H1 (cell line): ENCODE measurements around the gene PDF. TPM values are rescaled to one million over a fixed set of nuclear protein-coding genes. Genes with fewer than 3 reads are reported as not detected.
A peak's percentile ranks its signal among the peaks of the same experiment; 100 is the strongest.

ENCODE experiments used
- CTCF ChIA-PET: fragments of 300-600 bp; sonication (Branson Sonifier 250); formaldehyde crosslinking; loops from one replicate; lab custom pipeline; 2021; ENCODE audit not compliant: partially characterized antibody; lab: Charles Lee
- POLR2A ChIA-PET: fragments of 300-600 bp; sonication (Branson Sonifier 250); formaldehyde crosslinking; loops from one replicate; lab custom pipeline; 2021; ENCODE audit warnings: inconsistent platforms; ENCODE audit not compliant: partially characterized antibody; lab: Charles Lee
- DNase-seq, 2 experiments: peaks; one replicate each; pipeline versions ENCODE4 v3.0.0 to v3.0.0-alpha.2; 2010 to 2022; ENCODE audit warnings: low spot score in 2 of 2, low read depth in 1 of 2, mixed read lengths in 1 of 2
- FAIRE-seq: peaks from 2 replicates; lab custom pipeline; 2011; peaks lifted over from hg19 to GRCh38; lab: Jason Lieb, UNC
- H2AFZ ChIP-seq: 2 replicates; pipeline ENCODE4 v1.8.1; 2012; ENCODE audit warnings: low read length, inconsistent platforms
- H2AK5ac ChIP-seq: 2 replicates; pipeline ENCODE4 v1.6.1; 2013; ENCODE audit warnings: low read depth, low read length
- H2BK120ac ChIP-seq: replicated peaks from 2 replicates; pipeline ENCODE3; 2013; ENCODE audit warnings: low read depth, low read length, inconsistent platforms
- H2BK12ac ChIP-seq: 2 replicates; pipeline ENCODE4 v1.6.1; 2013; ENCODE audit warnings: low read depth, low read length
- H2BK15ac ChIP-seq: 2 replicates; pipeline ENCODE4 v1.6.1; 2013; ENCODE audit warnings: low read length
- H2BK20ac ChIP-seq: 2 replicates; pipeline ENCODE4 v1.6.1; 2013; ENCODE audit warnings: low read length
- H2BK5ac ChIP-seq: 2 replicates; pipeline ENCODE4 v1.6.1; 2013; ENCODE audit warnings: low read depth, low read length
- H3K14ac ChIP-seq: 2 replicates; pipeline ENCODE4 v1.6.1; 2013; ENCODE audit warnings: inconsistent platforms; ENCODE audit not compliant: insufficient read length
- H3K18ac ChIP-seq: 2 replicates; pipeline ENCODE4 v1.6.1; 2013; ENCODE audit warnings: low read length; ENCODE audit errors: extremely low read depth
- H3K23ac ChIP-seq: 2 replicates; pipeline ENCODE4 v1.6.1; 2013; ENCODE audit warnings: inconsistent platforms; ENCODE audit not compliant: insufficient read length
- H3K23me2 ChIP-seq: 2 replicates; pipeline ENCODE4 v1.6.1; 2013; ENCODE audit warnings: low read depth, low read length
- H3K27ac ChIP-seq: 2 replicates; pipeline ENCODE4 v1.6.1; 2011; ENCODE audit warnings: low read depth, low read length, inconsistent platforms
- H3K27me3 ChIP-seq, 4 experiments: replicated peaks in 1 of 4; 1 replicate in 1 of 4; 2 replicates in 3 of 4; pipeline versions ENCODE4 v1.6.1 to v1.8.1; 2011 to 2013; ENCODE audit warnings: low read length in 3 of 4, mild to moderate bottlenecking in 3 of 4, inconsistent platforms in 2 of 4, mixed read lengths in 2 of 4, moderate library complexity in 1 of 4; ENCODE audit not compliant: control insufficient read depth in 3 of 4, insufficient read depth in 3 of 4; ENCODE audit errors: extremely low read depth in 1 of 4
- H3K36me3 ChIP-seq, 4 experiments: 2 replicates each; pipeline versions ENCODE4 v1.6.1 to v1.8.1; 2011 to 2013; ENCODE audit warnings: mild to moderate bottlenecking in 4 of 4, low read length in 3 of 4, moderate library complexity in 2 of 4, control low read depth in 1 of 4, inconsistent platforms in 1 of 4; ENCODE audit not compliant: insufficient read depth in 4 of 4, control insufficient read depth in 2 of 4
- H3K4ac ChIP-seq: replicated peaks from 2 replicates; pipeline ENCODE3; 2013; ENCODE audit warnings: low read length, low read depth, mixed read lengths, inconsistent platforms; ENCODE audit not compliant: insufficient read length
- H3K4me1 ChIP-seq, 4 experiments: replicated peaks in 1 of 4; 1 replicate in 1 of 4; 2 replicates in 3 of 4; pipeline versions ENCODE4 v1.6.1 to v1.8.1; 2011 to 2013; ENCODE audit warnings: low read length in 3 of 4, inconsistent platforms in 2 of 4, mixed read lengths in 1 of 4; ENCODE audit not compliant: insufficient read depth in 4 of 4, control insufficient read depth in 3 of 4
- H3K4me2 ChIP-seq, 2 experiments: 2 replicates each; pipeline versions ENCODE4 v1.6.1 to v1.8.1; 2011 to 2013; ENCODE audit warnings: low read depth in 2 of 2, low read length in 2 of 2, control low read depth in 1 of 2, inconsistent platforms in 1 of 2, mild to moderate bottlenecking in 1 of 2; ENCODE audit not compliant: insufficient read depth in 1 of 2
- H3K4me3 ChIP-seq, 4 experiments: fragments of 200-600, 300-600 bp in 1 of 4; sonication (generic), shearing (Covaris generic), sonication (Bioruptor Twin) in 1 of 4; 2 replicates each; pipeline versions ENCODE4 v1.5.1 to v1.8.1; 2011 to 2016; ENCODE audit warnings: low read length in 4 of 4, low read depth in 3 of 4, control low read depth in 2 of 4, inconsistent platforms in 2 of 4, mild to moderate bottlenecking in 2 of 4, mixed read lengths in 1 of 4, moderate library complexity in 1 of 4; ENCODE audit not compliant: insufficient read depth in 2 of 4; ENCODE audit errors: extremely low read depth in 1 of 4
- H3K56ac ChIP-seq: replicated peaks from 2 replicates; pipeline ENCODE3; 2013; ENCODE audit warnings: low read depth, mild to moderate bottlenecking, mixed read lengths, low read length, inconsistent platforms; ENCODE audit not compliant: insufficient read length
- H3K79me1 ChIP-seq: 2 replicates; pipeline ENCODE4 v1.6.1; 2013; ENCODE audit warnings: low read depth, low read length, control low read depth
- H3K79me2 ChIP-seq, 2 experiments: 2 replicates each; pipeline versions ENCODE4 v1.6.1 to v1.8.1; 2012 to 2013; ENCODE audit warnings: low read length in 2 of 2, mild to moderate bottlenecking in 2 of 2, inconsistent platforms in 1 of 2; ENCODE audit not compliant: insufficient read depth in 2 of 2, control insufficient read depth in 1 of 2
- H3K9ac ChIP-seq, 4 experiments: replicated peaks in 1 of 4; 1 replicate in 1 of 4; 2 replicates in 3 of 4; pipeline versions ENCODE4 v1.6.1 to v1.8.1; 2011 to 2013; ENCODE audit warnings: low read depth in 3 of 4, low read length in 3 of 4, control low read depth in 2 of 4, mild to moderate bottlenecking in 2 of 4, moderate library complexity in 2 of 4, inconsistent platforms in 1 of 4; ENCODE audit errors: extremely low read depth in 1 of 4
- H3K9me3 ChIP-seq, 2 experiments: 2 replicates each; pipeline versions ENCODE4 v1.6.1 to v1.8.1; 2012 to 2013; ENCODE audit warnings: mild to moderate bottlenecking in 2 of 2, moderate library complexity in 2 of 2, control low read depth in 1 of 2, inconsistent platforms in 1 of 2, low read depth in 1 of 2, low read length in 1 of 2, mixed read lengths in 1 of 2; ENCODE audit not compliant: insufficient read depth in 2 of 2
- H4K20me1 ChIP-seq, 2 experiments: replicated peaks in 1 of 2; 2 replicates each; pipeline versions ENCODE3 to v1.8.1; 2011 to 2013; ENCODE audit warnings: inconsistent platforms in 2 of 2, low read length in 2 of 2, mild to moderate bottlenecking in 1 of 2; ENCODE audit not compliant: insufficient read depth in 2 of 2, control insufficient read depth in 1 of 2
- H4K5ac ChIP-seq: 2 replicates; pipeline ENCODE4 v1.6.1; 2013; ENCODE audit warnings: low read length, low read depth, mixed read lengths, inconsistent platforms; ENCODE audit not compliant: insufficient read length
- H4K8ac ChIP-seq: 2 replicates; pipeline ENCODE4 v1.8.0; 2013; ENCODE audit warnings: mild to moderate bottlenecking, moderate library complexity, low read length, inconsistent platforms; ENCODE audit not compliant: insufficient read depth; ENCODE audit errors: extremely low read depth
- H4K91ac ChIP-seq: replicated peaks from 2 replicates; pipeline ENCODE3; 2013; ENCODE audit warnings: low read length, mixed read lengths, inconsistent platforms; ENCODE audit not compliant: insufficient read length
- EZH2 ChIP-seq: fragments of 200-600 bp; sonication (generic); IDR thresholded peaks from 2 replicates; pipeline ENCODE4 v1.7.1; 2012; ENCODE audit warnings: low read depth, mild to moderate bottlenecking, moderate library complexity, low read length, inconsistent platforms; ENCODE audit not compliant: severe bottlenecking
- JUND ChIP-seq: IDR thresholded peaks from 2 replicates; pipeline ENCODE4 v1.6.1; 2011; ENCODE audit warnings: mild to moderate bottlenecking, improper control_type of control experiment, low read length
- NANOG ChIP-seq: IDR thresholded peaks from 2 replicates; pipeline ENCODE4 v1.6.1; 2011; ENCODE audit warnings: low read length, low read depth, mild to moderate bottlenecking, inconsistent platforms; ENCODE audit not compliant: insufficient read depth, poor library complexity, severe bottlenecking
- NRF1 ChIP-seq: IDR thresholded peaks from 2 replicates; pipeline ENCODE4 v1.6.1; 2011; ENCODE audit warnings: mild to moderate bottlenecking, low read depth, low read length, improper control_type of control experiment
- POLR2A ChIP-seq, 2 experiments: IDR thresholded peaks; 1 replicate in 1 of 2; 2 replicates in 1 of 2; pipeline ENCODE4 v1.6.1; 2011; ENCODE audit warnings: low read depth in 2 of 2, low read length in 2 of 2, mild to moderate bottlenecking in 2 of 2; ENCODE audit errors: control extremely low read depth in 1 of 2
- RAD21 ChIP-seq, 2 experiments: IDR thresholded peaks in 1 of 2; conservative IDR thresholded peaks in 1 of 2; 2 replicates each; pipeline ENCODE4 v1.6.1; 2011; ENCODE audit warnings: low read depth in 2 of 2, low read length in 2 of 2, improper control_type of control experiment in 1 of 2, inconsistent platforms in 1 of 2, mild to moderate bottlenecking in 1 of 2, moderate library complexity in 1 of 2
- SIRT6 ChIP-seq: IDR thresholded peaks from one replicate; pipeline ENCODE4 v1.7.1; 2012; ENCODE audit warnings: low read length, inconsistent platforms
- TEAD4 ChIP-seq: IDR thresholded peaks from 2 replicates; pipeline ENCODE4 v1.6.1; 2012; ENCODE audit warnings: low read depth, low read length, inconsistent platforms, mixed read lengths
- YY1 ChIP-seq: IDR thresholded peaks from 2 replicates; pipeline ENCODE4 v1.6.1; 2011; ENCODE audit warnings: low read depth, mild to moderate bottlenecking, low read length
- WGBS, 2 experiments: shearing (Covaris generic) in 1 of 2; methylation state at CpG; one replicate each; pipeline versions ENCODE4 v1.1.6 to v1.1.7; 2013 to 2015; ENCODE audit warnings: low lambda C conversion rate in 2 of 2, mixed read lengths in 2 of 2, inconsistent platforms in 1 of 2, low coverage in 1 of 2, missing lambda C conversion rate in 1 of 2; ENCODE audit not compliant: insufficient replicate concordance in 2 of 2, insufficient coverage in 1 of 2, insufficient read length in 1 of 2; ENCODE audit errors: extremely low coverage in 1 of 2, missing lambda C conversion rate in 1 of 2; 5-methylcytosine and 5-hydroxymethylcytosine counted together
- long read RNA-seq, 2 experiments: library from RNA in 1 of 2; library from capped mRNA in 1 of 2; stranded (forward); transcript quantifications; one replicate each; pipeline ENCODE4 v2.0.0, GENCODE V29; 2021; ENCODE audit warnings: inconsistent platforms in 1 of 2
- polyA minus RNA-seq, 3 experiments: library from RNA; depleted of rRNA, polyadenylated mRNA; stranded (reverse); fragments of >200 nt; gene quantifications; 1 replicate in 2 of 3; 2 replicates in 1 of 3; pipeline ENCODE4 v1.2.3, GENCODE V29; 2011
- polyA plus RNA-seq, 7 experiments: library from polyadenylated mRNA; depleted of rRNA in 3 of 7; stranded (reverse) in 5 of 7; unstranded in 2 of 7; fragments of >200 nt in 5 of 7; fragments of 200-250 nt in 2 of 7; gene quantifications; 1 replicate in 5 of 7; 2 replicates in 1 of 7; 4 replicates in 1 of 7; pipeline versions ENCODE4 v1.2.1 to v1.2.3, GENCODE V29; 2011 to 2013; ENCODE audit warnings: missing spikeins in 2 of 7, mixed read lengths in 2 of 7
- total RNA-seq: library from RNA; stranded (reverse); fragmentation: NEBNext Ultra II Directional; extraction: Animal tissue kit (Norgen Biotek cat#: 25700); gene quantifications from 2 replicates; pipeline ENCODE4 v1.2.1, GENCODE V29; 2021

The PDF gene
- total RNA-seq: 23.6 and 23.9 TPM in 2 replicates
- 17.7 and 19.3 TPM in 2 replicates for polyA plus RNA-seq (2011; rRNA removed)
- 24.1 TPM for polyA plus RNA-seq (2011; cell fraction: cytosol; rRNA removed)
- polyA plus RNA-seq (2011; cell fraction: nucleus; rRNA removed): 14.3 TPM
- polyA plus RNA-seq (2012, experiment 1 of 2): 3.7 to 14.4 TPM (median 11.4 TPM) in 4 replicates
- polyA plus RNA-seq (2012, experiment 2 of 2): 6.7 TPM
- polyA plus RNA-seq (2013, experiment 1 of 2): 14.2 TPM
- 14.9 TPM for polyA plus RNA-seq (2013, experiment 2 of 2)
- polyA minus RNA-seq (2011; rRNA and poly(A)+ RNA removed): 2.4 and 3.7 TPM in 2 replicates
- 9.5 TPM for polyA minus RNA-seq (2011; cell fraction: cytosol; rRNA and poly(A)+ RNA removed)
- polyA minus RNA-seq (2011; cell fraction: nucleus; rRNA and poly(A)+ RNA removed): 17.2 TPM
- long read RNA-seq, experiment 1, transcript PDF-201 (2 exons, 1,158 nt): major isoform, 17 of 18 reads
- long read RNA-seq, experiment 1, partial matches to known transcripts: 0 of 18 reads
- long read RNA-seq, experiment 1, other reads (novel, unspliced or antisense): 1 of 18 reads
- long read RNA-seq, experiment 2: 0 reads

- H2BK15ac ChIP-seq: 0 out of 2 replicates have a peak within 1 kb of the TSS, but pooled peaks have one; percentile 40
- H3K9ac ChIP-seq: peak within 1 kb of the TSS; percentile 50 to 98 (median 86)
- H3K56ac ChIP-seq: peak within 1 kb of the TSS; percentile 83
- peak within 1 kb of the TSS; percentile 49 to 93 (median 86) for H3K4me3 ChIP-seq
- peak within 1 kb of the TSS; percentile 77 for H4K91ac ChIP-seq
- H4K20me1 ChIP-seq: peaks cover 10 to 30% of the 10 kb centered on the region in 2 experiments
- no peak within 1 kb of the TSS for H2BK12ac ChIP-seq
- H4K5ac ChIP-seq: peak within 1 kb of the TSS; percentile 98
- FAIRE-seq (no peak), DNase-seq (peak; percentile 84 to 93)
- H2AK5ac ChIP-seq: no peak within 1 kb of the TSS
- peaks cover 17% of the 10 kb centered on the region for H3K79me1 ChIP-seq
- peak within 1 kb of the TSS; percentile 93 for H3K18ac ChIP-seq
- peaks cover 9 to 44% of the 10 kb centered on the region in 2 experiments for H3K79me2 ChIP-seq
- CTCF ChIA-PET: interaction anchor here (0.9 to 1.1 kb wide), 3 partner anchors 19 to 397 kb away, joined by 3 to 4 read pairs (median 3); no protein-coding TSS in a partner anchor
- H2BK120ac ChIP-seq: no peak within 1 kb of the TSS
- H3K14ac ChIP-seq: no peak within 1 kb of the TSS
- H2AFZ ChIP-seq: no peak within 1 kb of the TSS
- peak within 1 kb of the TSS; percentile 93 for H3K4ac ChIP-seq
- H3K27me3 ChIP-seq: no peaks in the 10 kb centered on the region
- H3K36me3 ChIP-seq: peaks cover 24 to 72% (median 42%) of the 10 kb centered on the region in 4 experiments
- POLR2A ChIA-PET: interaction anchor here (0.5 to 29.8 kb wide), 14 partner anchors 6 to 741 kb away, joined by 3 to 497 read pairs (median 4); partner anchors contain the start of genes CDH3, CHTF8, COG8 and NIP7
- H3K4me2 ChIP-seq: peak within 1 kb of the TSS; percentile 88 to 97
- peak within 1 kb of the TSS; percentile 85 for H2BK5ac ChIP-seq
- H3K27ac ChIP-seq: peak within 1 kb of the TSS; percentile 95
- no peaks in the 10 kb centered on the region for H3K9me3 ChIP-seq
- peak within 1 kb of the TSS; percentile 96 for H4K8ac ChIP-seq
- H3K23me2 ChIP-seq: peaks cover 11% of the 10 kb centered on the region; the same call in 1 of the 2 replicates
- 8% methylated on average over 66 of the region's 93 CpGs; no CpG with 5 or more reads in 1 of the 2 experiments for WGBS, 2 experiments
- no peak within 1 kb of the TSS for H2BK20ac ChIP-seq
- peaks cover 6 to 19% (median 12%) of the 10 kb centered on the region in 4 experiments for H3K4me1 ChIP-seq
- no peak within 1 kb of the TSS for H3K23ac ChIP-seq
- no peak for TF ChIP-seq JUND
- no peak for TF ChIP-seq NANOG
- no peak for TF ChIP-seq NRF1
- peak; percentile 79 to 92 for TF ChIP-seq POLR2A (IDR thresholded peaks at IDR 0.05; ENCODE audit: control extremely low read depth in 1 of 2, low read depth in 2 of 2, low read length in 2 of 2)
- TF ChIP-seq EZH2: no peak
- no peak for TF ChIP-seq RAD21 (IDR thresholded peaks at IDR 0.05 in 1 of 2, conservative IDR thresholded peaks at IDR 0.05 in 1 of 2; ENCODE audit: low read depth in 2 of 2, low read length in 2 of 2)
- TF ChIP-seq TEAD4: no peak
- no peak for TF ChIP-seq SIRT6
- peak; percentile 85; the same call in 1 of the 2 replicates for TF ChIP-seq YY1
Observed at GRCh38 chr16:69330286-69331109, at the start of gene PDF. PDF (minus strand) TSS chr16:69330588; CDS start chr16:69330570, 18 bp downstream.
